GM18951 (cell line): ENCODE results near the gene RWDD1.

Experiments
- POLR2A ChIP-seq: IDR thresholded peaks from 4 replicates; pipeline ENCODE4 v1.6.1; 2011; ENCODE audit warnings: mild to moderate bottlenecking; ENCODE audit not compliant: insufficient read length, insufficient read depth; ENCODE audit errors: extremely low read depth
- in situ Hi-C: fragments of 300-500 bp; cut with MboI; formaldehyde crosslinking; loops from one replicate; pipeline ENCODE4 v1.12.0; 2022; ENCODE audit warnings: low sequenced_read_pairs, mixed read lengths, inconsistent platforms; ENCODE audit not compliant: unreplicated experiment

The RWDD1 gene

DNA sequence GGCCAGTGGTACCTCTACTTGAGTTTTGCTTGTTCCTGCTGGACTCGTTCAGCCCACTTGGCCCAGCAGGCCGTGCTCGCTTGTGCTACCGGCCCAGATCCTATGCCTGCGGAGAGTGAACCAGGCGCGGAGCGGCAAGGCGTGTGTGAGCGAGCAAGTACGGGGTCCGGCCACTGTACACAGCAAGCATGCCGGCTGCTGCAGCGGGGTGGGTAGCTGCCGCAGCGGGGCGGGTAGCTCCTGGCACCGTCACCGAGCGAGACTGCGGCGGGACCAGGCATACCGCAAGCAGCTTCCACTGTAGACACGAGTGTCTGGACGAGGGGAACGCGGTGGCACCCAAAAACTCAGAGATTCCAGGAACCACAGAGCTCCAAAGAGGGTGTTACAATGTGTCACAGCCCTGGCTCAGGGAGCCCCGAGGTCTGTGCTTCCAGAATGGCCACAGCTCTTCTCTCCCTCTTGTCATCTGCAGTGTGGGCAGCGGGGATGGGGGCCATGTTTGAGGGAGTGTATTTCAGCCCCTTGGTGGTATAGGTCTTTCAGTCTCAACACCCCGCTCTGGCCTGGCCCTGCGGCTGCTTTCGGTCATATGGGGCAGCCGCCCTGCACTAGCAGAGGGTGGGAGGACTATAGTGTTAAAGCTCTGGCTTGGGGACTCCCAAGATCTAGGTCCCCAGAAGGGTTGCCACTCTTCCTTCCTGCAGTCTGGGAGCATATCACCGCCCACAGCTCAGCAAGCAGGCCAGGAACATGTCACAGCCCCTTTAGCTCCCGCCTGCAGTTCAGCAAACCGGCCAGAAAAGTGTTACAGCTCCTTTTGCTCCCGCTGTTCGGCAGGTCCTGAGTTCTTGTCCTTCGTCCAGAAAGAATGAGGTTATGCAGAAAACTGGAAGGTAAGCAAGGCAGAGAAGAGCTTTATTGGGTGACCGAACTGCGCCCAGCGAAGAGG, 6.1 kb upstream of the RWDD1 start:
- in situ Hi-C loops = loop anchor here (25.0 kb wide), 1 partner anchor 553 kb away; no protein-coding TSS in a partner anchor
- TF ChIP-seq POLR2A = no peak

DNA sequence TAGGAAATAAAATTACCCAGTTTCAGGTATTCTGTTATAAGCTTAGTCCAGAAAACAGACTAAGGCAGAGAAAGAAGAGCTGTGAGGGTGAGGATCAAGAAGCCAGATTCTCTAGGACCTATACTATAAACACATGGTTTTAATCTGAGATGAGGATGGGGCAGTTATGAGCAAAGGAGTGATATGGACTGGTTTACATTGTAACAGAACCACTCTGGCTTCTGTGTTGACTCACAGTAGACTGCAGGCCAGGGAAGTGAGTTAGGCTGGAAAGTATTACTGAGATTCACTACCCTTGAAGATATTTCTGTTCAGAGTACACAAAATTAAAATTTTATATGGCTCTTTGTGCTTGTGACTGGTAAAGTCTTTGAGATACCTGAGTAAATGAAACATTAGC, 3.2 kb upstream of the RWDD1 start:
- in situ Hi-C loops = loop anchor here (25.0 kb wide), 1 partner anchor 556 kb away; no protein-coding TSS in a partner anchor
- TF ChIP-seq POLR2A = no peak

DNA sequence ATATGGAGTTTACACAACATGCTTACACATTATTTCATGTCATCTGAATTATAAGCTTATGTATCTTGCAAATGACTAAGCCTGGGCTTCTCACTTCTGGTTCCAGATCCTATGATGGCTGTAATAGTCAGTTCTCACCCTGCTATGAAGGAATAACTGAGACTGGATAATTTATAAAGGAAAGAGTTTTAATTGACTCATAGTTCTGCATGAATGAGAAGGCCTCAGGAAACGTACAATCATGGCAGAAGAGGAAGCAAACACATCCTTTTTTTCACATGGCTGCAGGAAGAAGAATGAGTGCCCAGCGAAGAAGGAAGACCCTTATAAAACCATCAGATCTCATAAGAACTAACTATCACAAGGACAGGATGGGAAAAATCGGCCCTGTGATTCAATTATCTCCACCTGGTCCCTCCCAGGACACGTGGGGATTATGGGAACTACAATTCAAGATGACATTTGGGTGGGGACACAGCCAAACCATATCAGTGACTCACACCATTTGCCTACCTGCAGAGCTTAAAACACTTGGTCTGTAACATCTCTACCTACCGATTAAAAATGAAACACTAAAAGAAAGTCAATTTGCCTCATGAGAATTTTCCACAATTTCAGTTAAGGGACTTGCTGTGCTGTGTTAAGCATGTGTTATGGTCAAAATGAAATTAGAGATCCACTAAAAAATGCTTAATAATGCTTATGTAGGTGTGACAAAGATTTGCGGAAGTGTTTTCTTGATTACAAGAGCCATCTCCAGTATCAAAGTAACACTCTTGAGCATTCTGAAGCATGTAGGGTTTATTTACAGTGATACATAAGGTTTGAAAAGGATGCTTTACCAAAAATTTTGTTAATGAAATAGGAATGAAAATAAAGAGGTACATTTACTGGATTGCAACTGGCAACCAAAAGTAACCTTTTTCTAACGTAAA, 2.2 kb upstream of the RWDD1 start:
- TF ChIP-seq POLR2A = no peak
- in situ Hi-C loops = loop anchor here (25.0 kb wide), 1 partner anchor 557 kb away; no protein-coding TSS in a partner anchor

DNA sequence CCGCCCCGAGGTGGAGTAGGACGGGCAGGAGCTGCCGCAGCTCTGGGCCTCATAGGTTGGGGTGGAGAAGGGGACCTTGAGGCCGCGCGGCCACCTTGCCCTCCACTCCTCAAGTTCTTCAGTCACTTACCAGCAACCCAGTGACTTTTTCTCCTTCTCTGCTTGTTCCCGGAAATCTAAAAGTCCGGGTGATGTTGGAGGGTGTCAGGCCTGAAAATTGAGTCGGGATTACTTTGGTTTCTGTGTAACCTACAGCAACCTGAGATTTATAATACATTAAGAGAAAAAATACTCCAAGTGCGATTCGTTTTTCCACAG, 338 bp downstream of the RWDD1 start:
- no peak for TF ChIP-seq POLR2A

DNA sequence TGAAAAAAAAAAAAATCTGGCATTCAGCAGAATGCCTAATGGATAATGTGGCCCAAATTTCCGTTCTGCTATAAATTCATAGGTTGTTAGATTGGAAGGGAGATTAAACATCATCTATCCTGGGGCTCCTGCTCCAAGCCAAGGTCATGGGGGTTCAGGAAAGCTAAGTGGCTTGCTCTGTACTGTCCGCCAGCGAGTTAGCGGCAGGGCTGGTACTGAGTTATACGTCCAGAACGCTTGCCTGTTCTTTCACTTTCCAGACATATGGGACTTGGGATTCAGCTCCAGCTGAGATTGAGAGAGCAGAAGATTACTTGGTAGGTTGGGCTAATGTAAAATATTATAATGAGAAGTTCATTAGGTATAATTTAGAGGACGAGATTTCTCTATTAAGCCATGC, 858 bp downstream of the RWDD1 start:
- in situ Hi-C loops = loop anchor here (25.0 kb wide), 1 partner anchor 560 kb away; no protein-coding TSS in a partner anchor
- no peak for TF ChIP-seq POLR2A

More for the DNA sequence above, 338 bp downstream of the RWDD1 start:
- in situ Hi-C loops = loop anchor here (25.0 kb wide), 1 partner anchor 559 kb away; no protein-coding TSS in a partner anchor

DNA sequence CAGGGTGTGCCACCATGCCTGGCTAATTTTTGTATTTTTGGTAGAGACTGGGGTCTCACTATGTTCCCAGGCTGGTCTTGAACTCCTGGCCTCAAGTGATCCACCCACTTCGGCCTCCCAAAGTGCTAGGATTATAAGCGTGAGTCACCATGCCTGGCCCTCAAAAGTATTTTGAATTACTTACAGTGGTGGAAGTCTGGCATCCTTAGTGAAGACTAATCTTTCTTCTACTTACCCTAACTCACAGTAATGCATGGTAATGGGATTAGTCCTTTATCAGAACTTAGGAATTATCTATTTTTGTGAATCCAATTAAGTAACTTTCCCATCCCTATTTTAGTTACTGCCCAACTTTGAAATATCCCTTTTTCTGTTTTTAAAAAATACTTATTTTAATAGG, 3.9 kb downstream of the RWDD1 start:
- in situ Hi-C loops = no loop called here
- no peak for TF ChIP-seq POLR2A

DNA sequence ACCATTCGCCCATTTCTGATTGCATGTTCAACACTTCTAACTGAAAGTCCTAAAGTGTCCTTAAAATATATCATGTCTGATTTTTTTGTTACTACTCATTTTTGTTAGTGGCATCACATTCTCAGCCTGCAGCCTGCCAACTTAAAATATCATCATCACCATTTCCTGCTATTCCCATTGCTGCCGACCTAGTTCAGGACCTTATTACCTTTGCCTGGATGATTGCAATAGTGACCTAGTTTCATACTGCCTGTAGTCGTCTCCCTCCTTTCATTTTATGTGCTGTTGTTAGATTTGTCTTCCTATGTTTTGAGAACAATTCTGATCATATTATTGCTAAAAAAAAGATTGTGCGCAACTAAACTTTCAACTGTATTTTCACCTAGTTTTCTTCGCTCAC, 6.2 kb downstream of the RWDD1 start:
- TF ChIP-seq POLR2A = no peak
- in situ Hi-C loops = no loop called here

DNA sequence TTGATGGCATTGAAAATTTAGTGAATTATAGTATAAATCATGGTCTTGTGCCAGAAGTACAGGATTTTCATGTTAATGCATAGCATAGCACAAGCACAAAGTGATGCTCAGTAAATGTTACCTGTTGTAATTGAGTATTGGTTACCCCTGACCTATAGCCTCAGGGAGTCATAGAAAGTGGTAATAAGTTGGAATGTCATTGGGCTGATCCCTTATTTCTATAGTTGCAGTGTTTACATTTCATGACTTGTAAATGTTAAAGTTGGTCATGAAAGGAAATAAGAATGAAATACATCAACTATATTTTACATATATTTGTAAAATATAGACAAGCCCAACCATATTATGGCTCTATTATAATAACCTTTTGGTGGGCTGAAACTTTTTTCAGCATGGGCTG, 7.0 kb downstream of the RWDD1 start:
- in situ Hi-C loops = no loop called here
- no peak for TF ChIP-seq POLR2A

DNA sequence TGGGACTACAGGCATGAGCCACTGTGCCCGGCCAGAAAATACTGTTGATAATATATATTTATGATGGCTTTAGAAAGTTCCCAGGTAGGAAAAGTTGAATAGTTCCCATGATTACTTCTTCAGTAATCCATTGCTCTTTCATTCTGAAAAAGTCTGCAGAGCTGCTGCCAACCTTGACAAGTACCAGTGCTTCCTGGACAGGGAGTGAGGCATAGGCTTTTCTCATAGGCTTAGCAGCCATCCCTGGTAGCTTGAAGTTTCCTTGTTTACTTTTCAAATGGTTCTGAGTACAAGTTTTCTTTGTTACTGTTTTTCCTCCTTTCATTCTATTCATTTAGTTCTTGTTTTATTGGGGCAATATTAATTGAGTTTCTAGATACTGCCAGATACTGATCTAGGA, 7.8 kb downstream of the RWDD1 start:
- in situ Hi-C loops = no loop called here

DNA sequence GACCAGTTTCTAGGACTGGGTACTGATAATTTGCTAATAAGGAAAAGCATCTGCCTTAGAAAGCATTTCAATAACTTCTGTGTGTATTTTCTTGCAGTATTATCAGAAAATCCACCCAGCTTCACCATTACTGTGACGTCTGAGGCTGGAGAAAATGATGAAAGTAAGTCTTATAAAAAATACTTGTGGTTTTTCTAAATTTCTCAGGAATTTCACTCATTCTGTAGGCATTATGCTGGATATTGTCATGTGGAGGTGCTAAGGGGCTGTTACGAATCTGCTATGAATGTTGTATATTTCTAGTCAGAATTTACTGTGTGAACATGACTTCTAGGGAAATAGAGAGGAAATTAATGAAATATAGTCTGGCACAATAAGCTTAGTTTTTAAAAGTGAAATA, 8.9 kb downstream of the RWDD1 start:
- no peak for TF ChIP-seq POLR2A
- in situ Hi-C loops = no loop called here

More for the DNA sequence above, 7.8 kb downstream of the RWDD1 start:
- no peak for TF ChIP-seq POLR2A

DNA sequence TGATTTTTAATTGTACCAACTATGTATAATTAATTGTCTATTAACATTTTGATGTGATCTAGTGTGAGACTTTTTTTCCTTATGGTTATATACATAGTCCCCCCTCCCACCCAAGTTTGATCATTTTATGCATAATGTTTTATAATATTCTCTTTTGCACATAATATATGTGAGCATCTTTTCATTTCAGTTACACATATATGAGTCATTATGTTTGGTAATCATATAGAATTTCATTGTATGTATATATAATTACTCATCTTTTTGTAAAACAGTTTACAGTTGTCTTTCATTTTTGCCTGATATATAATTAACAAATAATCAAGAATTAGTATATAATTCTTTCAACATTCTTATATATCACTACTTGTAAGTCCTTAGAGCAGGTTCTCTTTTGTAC, 15.0 kb downstream of the RWDD1 start:
- no peak for TF ChIP-seq POLR2A
- in situ Hi-C loops = no loop called here

DNA sequence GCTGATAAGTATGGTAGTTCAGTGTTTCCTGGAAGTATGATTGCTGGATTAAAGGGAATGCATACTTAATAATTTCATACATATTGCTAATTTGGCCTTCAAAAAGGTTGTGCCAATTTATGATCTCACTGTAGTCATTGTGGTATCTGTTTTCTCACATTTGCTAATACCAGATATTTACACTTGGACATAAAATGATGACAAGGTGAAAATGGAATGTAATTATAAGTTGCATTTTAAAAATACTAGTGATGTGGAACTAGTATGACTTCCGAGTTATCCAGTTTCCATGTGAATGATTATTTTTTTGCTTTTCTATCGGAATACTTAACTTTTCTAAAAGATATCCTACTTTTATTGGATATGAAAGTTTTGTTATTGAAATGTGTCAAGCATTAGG, 15.4 kb downstream of the RWDD1 start:
- no peak for TF ChIP-seq POLR2A

DNA sequence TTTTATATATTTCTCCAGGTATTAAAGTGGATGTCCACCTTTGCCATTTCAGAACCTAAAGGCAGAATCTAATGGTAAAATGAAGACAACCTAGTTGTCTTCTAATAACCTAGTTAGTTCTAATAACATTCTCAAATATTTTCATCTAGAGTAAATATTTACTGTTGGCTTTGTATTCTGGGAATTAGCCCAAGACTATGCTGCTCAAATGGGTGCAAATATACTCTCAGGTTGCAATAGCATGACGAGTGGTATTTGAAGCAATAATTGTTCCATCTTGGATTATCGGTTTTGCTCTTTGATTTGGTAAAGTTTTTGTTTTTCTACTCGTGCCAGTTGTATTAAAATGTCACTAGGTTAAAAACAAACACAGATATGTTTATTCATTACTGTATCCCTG, 23.9 kb downstream of the RWDD1 start:
- TF ChIP-seq POLR2A = no peak
- in situ Hi-C loops = no loop called here

More for the DNA sequence above, 15.4 kb downstream of the RWDD1 start:
- in situ Hi-C loops = no loop called here
